OCI-LY3 (cell line): ENCODE data around the gene MAP3K9.

Experiments
- H2AFZ ChIP-seq: fragments of 200-600, 300-600 bp; shearing (Covaris generic); 2 replicates; pipeline ENCODE4 v1.6.0; 2014; ENCODE audit warnings: antibody characterized with exemption, low read depth, low read length
- H3K27ac ChIP-seq: fragments of 200-600, 300-600 bp; sonication (generic); 2 replicates; pipeline ENCODE4 v1.5.1; 2014; ENCODE audit warnings: mild to moderate bottlenecking, low read length, moderate library complexity, mixed read lengths
- H3K27me3 ChIP-seq: fragments of 200-600, 300-600 bp; sonication (generic); 2 replicates; pipeline ENCODE4 v1.6.1; 2014; ENCODE audit warnings: low read depth, low read length, mixed read lengths
- H3K36me3 ChIP-seq: fragments of 200-600, 300-600 bp; sonication (generic); replicated peaks from 2 replicates; pipeline ENCODE3; 2014; ENCODE audit warnings: low read depth, low read length, mixed read lengths
- H3K4me1 ChIP-seq: fragments of 300-600, 200-600 bp; sonication (generic); 2 replicates; pipeline ENCODE4 v1.6.1; 2014; ENCODE audit warnings: low read length, mixed read lengths
- H3K4me2 ChIP-seq: fragments of 200-600, 300-600 bp; sonication (generic); 2 replicates; pipeline ENCODE4 v1.6.1; 2014; ENCODE audit warnings: low read length, mixed read lengths
- H3K4me3 ChIP-seq: fragments of 300-600, 200-600 bp; sonication (generic); 2 replicates; pipeline ENCODE4 v1.5.1; 2014; ENCODE audit warnings: antibody characterized with exemption, mild to moderate bottlenecking, low read length, moderate library complexity
- H3K79me2 ChIP-seq: fragments of 300-600, 200-600 bp; shearing (Covaris generic); 2 replicates; pipeline ENCODE4 v1.6.1; 2014; ENCODE audit warnings: mild to moderate bottlenecking, low read length, mixed read lengths
- H3K9ac ChIP-seq: fragments of 300-600, 200-600 bp; shearing (Covaris generic); 2 replicates; pipeline ENCODE4 v1.6.0; 2014; ENCODE audit warnings: mild to moderate bottlenecking, low read length, moderate library complexity
- H3K9me3 ChIP-seq: fragments of 200-600, 300-600 bp; shearing (Covaris generic); 2 replicates; pipeline ENCODE4 v1.6.1; 2014; ENCODE audit warnings: low read length, mixed read lengths; ENCODE audit not compliant: insufficient read depth
- H4K20me1 ChIP-seq: fragments of 200-600, 300-600 bp; sonication (generic); 2 replicates; pipeline ENCODE4 v1.6.1; 2016; ENCODE audit warnings: low read length, mixed read lengths; ENCODE audit not compliant: insufficient read depth
- EZH2phosphoT487 ChIP-seq: fragments of 200-600 bp; shearing (Covaris generic); IDR thresholded peaks from 2 replicates; pipeline ENCODE4 v1.6.1; 2018; ENCODE audit warnings: antibody characterized with exemption, mixed run types, low read depth
- TF ChIP-seq, protein P1 (sequence below): fragments of 200-600, 300-600 bp; sonication (generic); IDR thresholded peaks from 2 replicates; pipeline ENCODE4 v1.5.1; 2014; ENCODE audit warnings: antibody characterized with exemption, low read length, low read depth

Gene MAP3K9

DNA sequence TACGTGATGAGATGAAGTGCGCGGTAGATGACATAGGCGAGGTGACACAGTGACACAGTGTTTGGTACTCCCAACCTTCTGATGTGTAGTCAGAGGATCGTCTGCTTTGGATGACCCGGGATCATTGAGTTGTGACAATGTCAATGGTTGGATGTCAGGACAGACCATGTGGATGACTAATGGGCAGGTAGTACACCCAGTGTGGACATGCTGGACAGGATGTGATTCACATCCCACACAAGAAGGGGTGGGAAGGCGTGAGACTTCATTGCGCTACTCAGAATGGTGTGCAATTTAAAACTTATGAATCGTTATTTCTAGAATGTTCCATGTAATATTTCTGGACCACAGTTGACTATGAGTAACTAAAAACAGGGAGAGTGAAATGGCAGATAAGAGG is 23.8 kb downstream of the MAP3K9 start:
- Histone ChIP-seq H3K4me3 (no peak overlapping the region), H3K4me1 (peaks cover 9% of the 10 kb centered on the region), H3K9ac (no peak overlapping the region), H3K36me3 (no peaks in the 10 kb centered on the region), H4K20me1 (peaks cover 10% of the 10 kb centered on the region; the same call in 1 of the 2 replicates), H3K9me3 (no peaks in the 10 kb centered on the region), H3K27me3 (no peaks in the 10 kb centered on the region), H2AFZ (no peak overlapping the region), H3K79me2 (no peaks in the 10 kb centered on the region), H3K27ac (no peak overlapping the region), H3K4me2 (no peak overlapping the region)
- TF ChIP-seq, protein P1, sequence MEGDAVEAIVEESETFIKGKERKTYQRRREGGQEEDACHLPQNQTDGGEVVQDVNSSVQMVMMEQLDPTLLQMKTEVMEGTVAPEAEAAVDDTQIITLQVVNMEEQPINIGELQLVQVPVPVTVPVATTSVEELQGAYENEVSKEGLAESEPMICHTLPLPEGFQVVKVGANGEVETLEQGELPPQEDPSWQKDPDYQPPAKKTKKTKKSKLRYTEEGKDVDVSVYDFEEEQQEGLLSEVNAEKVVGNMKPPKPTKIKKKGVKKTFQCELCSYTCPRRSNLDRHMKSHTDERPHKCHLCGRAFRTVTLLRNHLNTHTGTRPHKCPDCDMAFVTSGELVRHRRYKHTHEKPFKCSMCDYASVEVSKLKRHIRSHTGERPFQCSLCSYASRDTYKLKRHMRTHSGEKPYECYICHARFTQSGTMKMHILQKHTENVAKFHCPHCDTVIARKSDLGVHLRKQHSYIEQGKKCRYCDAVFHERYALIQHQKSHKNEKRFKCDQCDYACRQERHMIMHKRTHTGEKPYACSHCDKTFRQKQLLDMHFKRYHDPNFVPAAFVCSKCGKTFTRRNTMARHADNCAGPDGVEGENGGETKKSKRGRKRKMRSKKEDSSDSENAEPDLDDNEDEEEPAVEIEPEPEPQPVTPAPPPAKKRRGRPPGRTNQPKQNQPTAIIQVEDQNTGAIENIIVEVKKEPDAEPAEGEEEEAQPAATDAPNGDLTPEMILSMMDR, result no peak
- no peak for TF ChIP-seq EZH2phosphoT487

DNA sequence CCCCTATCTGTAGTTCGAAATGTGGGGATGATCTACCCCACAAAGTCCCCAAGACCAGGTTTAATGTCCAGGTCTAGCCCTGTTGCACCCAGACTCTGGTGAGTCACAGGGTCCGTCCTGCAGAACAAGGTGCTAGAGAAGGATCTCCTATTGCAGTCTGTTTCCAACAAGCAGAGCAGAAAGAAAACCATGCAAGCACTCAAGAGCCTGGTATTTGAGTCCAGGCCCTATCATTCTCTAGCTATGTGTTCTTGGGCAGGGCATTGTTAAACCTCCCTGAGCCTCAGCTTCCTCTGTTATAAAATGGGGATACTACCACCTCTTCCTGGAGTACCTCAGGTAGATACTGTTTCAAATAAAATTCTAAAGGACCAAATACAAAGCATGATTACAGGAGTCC is 24.4 kb downstream of the MAP3K9 start:
- H3K36me3 ChIP-seq, result no peaks in the 10 kb centered on the region

DNA sequence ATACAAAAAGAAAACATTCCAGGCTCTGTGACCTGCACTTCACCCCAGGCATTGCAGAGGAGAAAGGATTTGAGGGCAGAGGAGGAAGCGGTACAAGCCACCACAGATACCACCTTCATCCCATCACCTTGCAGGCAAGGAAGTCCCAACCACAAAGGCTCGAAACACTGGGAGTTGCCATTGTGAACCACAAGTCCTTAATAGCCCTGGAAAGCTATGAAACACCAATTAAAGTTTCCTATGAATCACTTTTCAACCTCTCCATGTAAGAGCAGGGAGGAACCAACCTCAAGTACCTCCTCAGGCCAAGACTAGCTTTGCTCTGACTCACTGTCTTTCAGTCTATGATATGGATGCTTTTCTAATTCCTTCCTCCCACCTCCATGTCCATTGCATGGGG is 27.0 kb downstream of the MAP3K9 start:
- Histone ChIP-seq H3K27ac (no peak overlapping the region), H2AFZ (no peak overlapping the region), H3K4me3 (no peak overlapping the region)

More for the DNA sequence above, 24.4 kb downstream of the MAP3K9 start:
- no peak overlapping the region for H3K4me3 ChIP-seq
- H2AFZ ChIP-seq, result no peak overlapping the region
- no peak overlapping the region for H3K9ac ChIP-seq
- peaks cover 16% of the 10 kb centered on the region for H3K4me1 ChIP-seq
- no peak for TF ChIP-seq EZH2phosphoT487
- TF ChIP-seq, protein P1, result no peak
- no peaks in the 10 kb centered on the region for H3K9me3 ChIP-seq
- H3K27me3 ChIP-seq, result no peaks in the 10 kb centered on the region
- no peaks in the 10 kb centered on the region for H3K79me2 ChIP-seq
- H4K20me1 ChIP-seq, result peaks cover 10% of the 10 kb centered on the region; the same call in 1 of the 2 replicates
- H3K4me2 ChIP-seq, result no peak overlapping the region
- no peak overlapping the region for H3K27ac ChIP-seq

DNA sequence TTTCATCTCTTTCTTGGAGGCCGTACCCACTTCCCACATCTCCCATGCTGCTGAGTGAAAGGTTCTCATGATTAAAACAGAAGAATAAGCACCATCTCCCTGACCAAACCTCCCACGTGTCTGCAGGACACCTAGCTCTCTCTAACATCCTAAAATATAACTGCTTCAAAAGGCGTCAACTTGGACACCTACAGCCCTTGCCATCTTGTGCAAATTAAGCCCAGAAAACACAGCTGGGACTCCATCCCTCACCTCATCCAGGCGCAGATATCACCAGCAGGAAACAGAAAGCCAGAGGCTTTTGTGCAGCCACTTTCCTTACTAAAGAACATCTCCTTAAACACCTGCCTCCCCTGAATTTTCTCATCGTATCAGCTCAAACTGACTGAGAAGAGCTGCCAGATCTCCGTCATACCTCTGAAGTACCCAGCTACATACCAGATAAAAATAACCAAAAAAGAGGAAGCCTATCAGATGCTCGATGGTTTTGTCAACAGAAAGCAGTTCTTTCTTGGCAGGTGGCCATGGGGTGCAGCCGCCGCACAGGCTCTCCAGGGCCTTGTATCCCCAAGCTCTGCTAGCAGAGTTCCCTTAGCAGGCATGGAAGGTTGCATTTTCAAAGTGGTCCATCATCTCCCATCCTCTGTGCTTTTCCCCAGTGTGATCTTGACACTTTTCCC is 28.8 kb downstream of the MAP3K9 start:
- TF ChIP-seq EZH2phosphoT487, result no peak
- TF ChIP-seq, protein P1, result no peak
- Histone ChIP-seq H3K36me3 (no peaks in the 10 kb centered on the region), H3K9ac (0 out of 2 replicates have a peak overlapping the region, but pooled peaks have one; percentile 16), H3K4me3 (peak overlapping the region; percentile 35), H3K4me2 (peak overlapping the region; percentile 59), H2AFZ (no peak overlapping the region), H3K4me1 (peaks cover 22% of the 10 kb centered on the region), H3K9me3 (no peaks in the 10 kb centered on the region), H3K79me2 (peaks cover 11% of the 10 kb centered on the region; the same call in 1 of the 2 replicates), H4K20me1 (no peaks in the 10 kb centered on the region; the same call in 1 of the 2 replicates), H3K27ac (peak overlapping the region; percentile 58), H3K27me3 (no peaks in the 10 kb centered on the region)

More for the DNA sequence above, 27.0 kb downstream of the MAP3K9 start:
- Histone ChIP-seq H3K4me2 (no peak overlapping the region), H3K4me1 (peaks cover 22% of the 10 kb centered on the region), H3K79me2 (peaks cover 11% of the 10 kb centered on the region; the same call in 1 of the 2 replicates), H4K20me1 (no peaks in the 10 kb centered on the region; the same call in 1 of the 2 replicates), H3K27me3 (no peaks in the 10 kb centered on the region), H3K9me3 (no peaks in the 10 kb centered on the region), H3K9ac (no peak overlapping the region), H3K36me3 (no peaks in the 10 kb centered on the region)
- TF ChIP-seq EZH2phosphoT487, result no peak
- TF ChIP-seq, protein P1, result no peak
